ENCODE data around the gene ARCN1. TPM values are rescaled to one million over a fixed set of nuclear protein-coding genes. Genes with fewer than 3 reads are reported as not detected.
A peak's percentile ranks its signal among the peaks of the same experiment; 100 is the strongest.

Gene ARCN1
- total RNA-seq, 4 donors from 2014 or later, result 48.7 to 78.7 (median 65.4) TPM

- intact Hi-C loops (cut with DNase I; ENCODE audit: low total_unique reads) (no loop called here), in situ Hi-C loops (cut with MboI; ENCODE audit: low sequenced_read_pairs in 4 of 4) (no loop called here)
- peak in 1 of 2 donors; percentile 67 for DNase-seq
- no peak for ATAC-seq
- H3K27ac ChIP-seq, result peak overlapping the region; percentile 65 to 97 (median 96)
- no peaks in the 10 kb centered on the region for H3K36me3 ChIP-seq
- H3K4me3 ChIP-seq, result no peak overlapping the region
- peaks cover 52 to 56% of the 10 kb centered on the region in 2 donors for H3K4me1 ChIP-seq
- no peaks in the 10 kb centered on the region for H3K27me3 ChIP-seq
- TF ChIP-seq POLR2A (IDR thresholded peaks at IDR 0.05) (no peak), CTCF (IDR thresholded peaks at IDR 0.05 in 4 of 5, conservative IDR thresholded peaks at IDR 0.05 in 1 of 5) (no peak)
- no peaks in the 10 kb centered on the region for H3K9me3 ChIP-seq
Observed at GRCh38 chr11:118618991-118619375, 46.8 kb downstream of the ARCN1 start.

- Histone ChIP-seq H3K36me3 (no peaks in the 10 kb centered on the region), H3K4me1 (peaks cover 52 to 58% of the 10 kb centered on the region in 2 donors), H3K27ac (peak overlapping the region; percentile 95 to 97 (median 97)), H3K4me3 (no peak overlapping the region), H3K27me3 (no peaks in the 10 kb centered on the region), H3K9me3 (no peaks in the 10 kb centered on the region)
- ATAC-seq (no peak), DNase-seq (no peak)
- TF ChIP-seq POLR2A (IDR thresholded peaks at IDR 0.05) (peak in 1 of 2 donors; percentile 20), CTCF (IDR thresholded peaks at IDR 0.05 in 4 of 5, conservative IDR thresholded peaks at IDR 0.05 in 1 of 5) (no peak)
- intact Hi-C loops (cut with DNase I; ENCODE audit: low total_unique reads) (no loop called here), in situ Hi-C loops (cut with MboI; ENCODE audit: low sequenced_read_pairs in 4 of 4) (no loop called here)
Observed at GRCh38 chr11:118619444-118620197, 47.4 kb downstream of the ARCN1 start.

- ATAC-seq (no peak), DNase-seq (no peak)
- in situ Hi-C loops (cut with MboI; ENCODE audit: low sequenced_read_pairs in 4 of 4) (no loop called here), intact Hi-C loops (cut with DNase I; ENCODE audit: low total_unique reads) (no loop called here)
- Histone ChIP-seq H3K27me3 (no peaks in the 10 kb centered on the region), H3K4me1 (peaks cover 52 to 58% of the 10 kb centered on the region in 2 donors), H3K9me3 (no peaks in the 10 kb centered on the region), H3K4me3 (peak overlapping the region; percentile 46 to 63 (median 59)), H3K36me3 (peaks cover 0 to 8% of the 10 kb centered on the region in 2 donors), H3K27ac (peak overlapping the region; percentile 95 to 97 (median 97))
- no peak for TF ChIP-seq CTCF (IDR thresholded peaks at IDR 0.05 in 4 of 5, conservative IDR thresholded peaks at IDR 0.05 in 1 of 5)
- TF ChIP-seq POLR2A (IDR thresholded peaks at IDR 0.05), result no peak
Observed at GRCh38 chr11:118620529-118621070, 48.4 kb downstream of the ARCN1 start.

GRCh38 chr11:118621071-118621783, 49.0 kb downstream of the ARCN1 start:
- Histone ChIP-seq H3K36me3 (peaks cover 0 to 10% of the 10 kb centered on the region in 2 donors), H3K9me3 (no peaks in the 10 kb centered on the region), H3K27ac (peak overlapping the region; percentile 95 to 97 (median 97)), H3K4me1 (peaks cover 52 to 58% of the 10 kb centered on the region in 2 donors), H3K27me3 (no peaks in the 10 kb centered on the region), H3K4me3 (peak overlapping the region; percentile 46 to 63 (median 59))
- in situ Hi-C loops (cut with MboI; ENCODE audit: low sequenced_read_pairs in 4 of 4) (no loop called here), intact Hi-C loops (cut with DNase I; ENCODE audit: low total_unique reads) (no loop called here)
- peak; percentile 27 to 28 for ATAC-seq
- DNase-seq, result peak; percentile 54 to 77
- TF ChIP-seq CTCF (IDR thresholded peaks at IDR 0.05 in 4 of 5, conservative IDR thresholded peaks at IDR 0.05 in 1 of 5), result no peak
- TF ChIP-seq POLR2A (IDR thresholded peaks at IDR 0.05), result peak in 1 of 2 donors; percentile 56
